ENCODE measurements around the gene CD33.

CD33 gene

DNA sequence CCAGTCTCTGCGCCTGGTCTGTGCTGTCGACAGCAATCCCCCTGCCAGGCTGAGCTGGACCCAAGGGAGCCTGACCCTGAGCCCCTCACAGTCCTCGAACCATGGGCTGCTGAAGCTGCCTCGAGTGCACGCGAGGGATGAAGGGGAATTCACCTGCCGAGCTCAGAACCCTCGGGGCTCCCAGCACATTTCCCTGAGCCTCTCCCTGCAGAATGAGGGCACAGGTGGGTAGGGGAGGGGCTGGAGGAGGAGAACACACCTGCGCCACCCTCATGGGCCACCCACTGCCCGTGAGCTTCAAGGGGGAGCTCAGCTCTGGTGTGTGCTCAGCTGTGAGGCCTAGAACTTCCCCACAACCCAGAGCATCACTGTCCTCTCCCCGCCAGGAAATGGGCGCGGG is 38.6 kb upstream of the CD33 start:
- Histone ChIP-seq H3K9me2 (replicated peaks; ENCODE audit: low read depth, low read length) (no peaks in the 10 kb centered on the region), H2AFZ (ENCODE audit: low read length) (no peak overlapping the region), H3K27me3 (ENCODE audit: insufficient read depth, low read length, poor library complexity, severe bottlenecking) (no peaks in the 10 kb centered on the region), H3F3A (ENCODE audit: low read depth) (no peaks in the 10 kb centered on the region), H3K79me2 (ENCODE audit: insufficient read depth, low read length) (no peaks in the 10 kb centered on the region), H3K4me1 (ENCODE audit: insufficient read depth, low read length, poor library complexity, severe bottlenecking) (no peaks in the 10 kb centered on the region), H3K9ac (ENCODE audit: low read depth, low read length, poor library complexity, severe bottlenecking) (no peak overlapping the region), H4K20me1 (ENCODE audit: insufficient read depth, low read length, poor library complexity, severe bottlenecking) (no peaks in the 10 kb centered on the region), H3K4me2 (ENCODE audit: low read depth, low read length, poor library complexity, severe bottlenecking) (no peak overlapping the region), H3K36me3 (ENCODE audit: insufficient read depth, low read length) (no peaks in the 10 kb centered on the region), H3K9me3 (ENCODE audit: insufficient read depth, low read depth, low read length) (no peaks in the 10 kb centered on the region), H3K4me3 (ENCODE audit: low read length, poor library complexity, severe bottlenecking) (no peak overlapping the region)
- TF ChIP-seq, protein P1, sequence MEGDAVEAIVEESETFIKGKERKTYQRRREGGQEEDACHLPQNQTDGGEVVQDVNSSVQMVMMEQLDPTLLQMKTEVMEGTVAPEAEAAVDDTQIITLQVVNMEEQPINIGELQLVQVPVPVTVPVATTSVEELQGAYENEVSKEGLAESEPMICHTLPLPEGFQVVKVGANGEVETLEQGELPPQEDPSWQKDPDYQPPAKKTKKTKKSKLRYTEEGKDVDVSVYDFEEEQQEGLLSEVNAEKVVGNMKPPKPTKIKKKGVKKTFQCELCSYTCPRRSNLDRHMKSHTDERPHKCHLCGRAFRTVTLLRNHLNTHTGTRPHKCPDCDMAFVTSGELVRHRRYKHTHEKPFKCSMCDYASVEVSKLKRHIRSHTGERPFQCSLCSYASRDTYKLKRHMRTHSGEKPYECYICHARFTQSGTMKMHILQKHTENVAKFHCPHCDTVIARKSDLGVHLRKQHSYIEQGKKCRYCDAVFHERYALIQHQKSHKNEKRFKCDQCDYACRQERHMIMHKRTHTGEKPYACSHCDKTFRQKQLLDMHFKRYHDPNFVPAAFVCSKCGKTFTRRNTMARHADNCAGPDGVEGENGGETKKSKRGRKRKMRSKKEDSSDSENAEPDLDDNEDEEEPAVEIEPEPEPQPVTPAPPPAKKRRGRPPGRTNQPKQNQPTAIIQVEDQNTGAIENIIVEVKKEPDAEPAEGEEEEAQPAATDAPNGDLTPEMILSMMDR (conservative IDR thresholded peaks at IDR 0.05; ENCODE audit: low read length): no peak
- no peak for TF ChIP-seq EZH2phosphoT487 (IDR thresholded peaks at IDR 0.05; ENCODE audit: borderline replicate concordance)

DNA sequence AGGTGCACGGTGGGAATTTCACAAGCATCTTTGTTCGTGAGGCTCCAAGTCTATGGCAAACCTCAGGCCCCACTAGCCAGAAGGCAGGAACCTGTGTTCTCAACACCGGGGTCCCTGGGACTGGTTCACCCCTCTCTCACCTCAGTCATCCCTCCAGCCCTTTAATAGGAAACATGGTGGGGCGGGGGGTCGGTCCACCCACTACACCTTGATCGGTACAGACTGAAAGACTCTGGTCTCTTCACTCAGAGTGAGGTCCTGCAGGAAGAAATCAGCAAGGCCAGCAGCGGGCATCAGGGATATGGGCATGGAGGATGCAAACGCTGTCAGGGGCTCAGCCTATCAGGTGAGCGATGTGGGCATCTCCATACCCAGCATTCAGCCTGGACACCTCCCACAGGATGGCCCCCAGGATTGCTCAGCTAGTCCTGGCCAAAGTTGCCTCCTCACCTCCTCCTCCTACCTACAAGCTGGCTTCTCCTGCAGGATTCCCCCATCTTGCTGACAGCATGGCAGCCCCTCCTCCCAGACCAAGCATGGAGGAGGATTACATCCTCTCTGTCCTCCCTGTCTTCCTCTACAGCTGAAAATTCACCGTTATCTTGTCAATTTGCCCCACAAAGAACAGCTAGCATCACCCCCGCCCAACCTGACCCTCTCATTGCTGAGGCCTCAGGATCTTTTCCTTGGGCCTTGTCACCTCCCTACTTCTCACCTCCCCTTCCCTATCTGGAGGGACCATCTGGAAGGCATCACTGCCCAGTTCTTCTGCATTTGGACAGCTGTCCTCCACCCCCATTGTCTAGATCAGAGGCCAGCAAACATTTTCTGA is 37.3 kb upstream of the CD33 start:
- Histone ChIP-seq H3K4me1 (ENCODE audit: insufficient read depth, low read length, poor library complexity, severe bottlenecking) (no peaks in the 10 kb centered on the region), H3K36me3 (ENCODE audit: insufficient read depth, low read length) (no peaks in the 10 kb centered on the region), H3K9ac (ENCODE audit: low read depth, low read length, poor library complexity, severe bottlenecking) (no peak overlapping the region), H3K79me2 (ENCODE audit: insufficient read depth, low read length) (no peaks in the 10 kb centered on the region), H2AFZ (ENCODE audit: low read length) (no peak overlapping the region), H3K4me3 (ENCODE audit: low read length, poor library complexity, severe bottlenecking) (no peak overlapping the region), H3K27me3 (ENCODE audit: insufficient read depth, low read length, poor library complexity, severe bottlenecking) (no peaks in the 10 kb centered on the region), H3K9me2 (replicated peaks; ENCODE audit: low read depth, low read length) (no peaks in the 10 kb centered on the region), H4K20me1 (ENCODE audit: insufficient read depth, low read length, poor library complexity, severe bottlenecking) (no peaks in the 10 kb centered on the region), H3F3A (ENCODE audit: low read depth) (no peaks in the 10 kb centered on the region), H3K9me3 (ENCODE audit: insufficient read depth, low read depth, low read length) (no peaks in the 10 kb centered on the region), H3K4me2 (ENCODE audit: low read depth, low read length, poor library complexity, severe bottlenecking) (no peak overlapping the region)
- no peak for TF ChIP-seq EZH2phosphoT487 (IDR thresholded peaks at IDR 0.05; ENCODE audit: borderline replicate concordance)
- TF ChIP-seq, protein P1 (conservative IDR thresholded peaks at IDR 0.05; ENCODE audit: low read length): no peak

DNA sequence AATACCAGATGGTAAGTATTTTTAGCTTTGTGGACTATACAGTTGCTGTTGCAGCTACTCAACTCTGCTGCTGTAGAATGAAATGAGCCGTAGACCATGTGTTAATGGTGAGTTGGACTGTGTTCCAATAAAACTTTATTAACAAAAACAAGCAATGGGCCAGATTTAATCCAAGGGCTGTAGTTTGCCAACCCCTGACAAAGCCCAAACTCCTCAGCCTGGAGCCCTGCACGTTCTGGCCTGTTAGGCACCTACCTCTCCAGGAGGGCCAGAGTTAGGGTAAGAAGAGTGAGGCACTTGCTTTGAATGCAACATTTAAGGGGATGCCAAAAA is 36.7 kb upstream of the CD33 start:
- Histone ChIP-seq H3K9me3 (ENCODE audit: insufficient read depth, low read depth, low read length) (no peaks in the 10 kb centered on the region), H3K4me2 (ENCODE audit: low read depth, low read length, poor library complexity, severe bottlenecking) (no peak overlapping the region), H2AFZ (ENCODE audit: low read length) (no peak overlapping the region), H3K4me3 (ENCODE audit: low read length, poor library complexity, severe bottlenecking) (no peak overlapping the region), H3K9ac (ENCODE audit: low read depth, low read length, poor library complexity, severe bottlenecking) (no peak overlapping the region), H3K9me2 (replicated peaks; ENCODE audit: low read depth, low read length) (no peaks in the 10 kb centered on the region), H3K79me2 (ENCODE audit: insufficient read depth, low read length) (no peaks in the 10 kb centered on the region), H3K27me3 (ENCODE audit: insufficient read depth, low read length, poor library complexity, severe bottlenecking) (no peaks in the 10 kb centered on the region), H4K20me1 (ENCODE audit: insufficient read depth, low read length, poor library complexity, severe bottlenecking) (no peaks in the 10 kb centered on the region), H3F3A (ENCODE audit: low read depth) (no peaks in the 10 kb centered on the region), H3K36me3 (ENCODE audit: insufficient read depth, low read length) (no peaks in the 10 kb centered on the region), H3K4me1 (ENCODE audit: insufficient read depth, low read length, poor library complexity, severe bottlenecking) (no peaks in the 10 kb centered on the region)
- TF ChIP-seq EZH2phosphoT487 (IDR thresholded peaks at IDR 0.05; ENCODE audit: borderline replicate concordance): no peak
- TF ChIP-seq, protein P1 (conservative IDR thresholded peaks at IDR 0.05; ENCODE audit: low read length): no peak
